Panc1 (cell line): ENCODE measurements around the gene PGAM1. TPM values are rescaled to one million over a fixed set of nuclear protein-coding genes. Genes with fewer than 3 reads are reported as not detected.
A peak's percentile ranks its signal among the peaks of the same experiment; 100 is the strongest.

Experiments
- ATAC-seq: fragments of 200-7000 bp; cut with Tn5 transposase; 2 replicates; pipeline ENCODE4 v1.9.1; 2020; ENCODE audit warnings: mild to moderate bottlenecking, moderate library complexity
- BruUV-seq: library from RNA; stranded (reverse); fragments of 400-500 nt; replicated peaks from 2 replicates; lab custom pipeline; 2021; lab: Mats Ljungman, UMichigan
- CTCF ChIA-PET: fragments of 300-600 bp; sonication (Branson Sonifier 250); formaldehyde crosslinking; loops from one replicate; lab custom pipeline; 2022; ENCODE audit warnings: antibody characterized with exemption; lab: Charles Lee
- POLR2A ChIA-PET: fragments of 300-600 bp; sonication (Branson Sonifier 250); formaldehyde crosslinking; loops from one replicate; lab custom pipeline; 2022; ENCODE audit warnings: antibody characterized with exemption; lab: Charles Lee
- DNase-seq: peaks from one replicate; pipeline ENCODE4 v3.0.0-alpha.2; 2010; ENCODE audit warnings: low read depth, low spot score
- H3K27ac ChIP-seq: 2 replicates; pipeline ENCODE4 v1.5.1; 2011; ENCODE audit warnings: mild to moderate bottlenecking, low read length, inconsistent platforms
- H3K27me3 ChIP-seq: fragments of 200-500 bp; sonication (Bioruptor generic); 2 replicates; pipeline ENCODE4 v1.6.0; 2014; ENCODE audit warnings: low read length, inconsistent platforms; ENCODE audit not compliant: control insufficient read depth, insufficient read depth
- H3K36me3 ChIP-seq: fragments of 200-500 bp; sonication (Bioruptor generic); 2 replicates; pipeline ENCODE4 v1.5.1; 2014; ENCODE audit warnings: inconsistent platforms, mild to moderate bottlenecking, low read length, moderate library complexity; ENCODE audit not compliant: control insufficient read depth, insufficient read depth
- H3K4me1 ChIP-seq: 2 replicates; pipeline ENCODE4 v1.5.1; 2011; ENCODE audit warnings: inconsistent platforms, mild to moderate bottlenecking, low read length, moderate library complexity; ENCODE audit not compliant: control insufficient read depth, insufficient read depth
- H3K4me3 ChIP-seq, 2 experiments: 2 replicates each; pipeline ENCODE4 v1.5.1; 2011 to 2012; ENCODE audit warnings: low read depth in 2 of 2, low read length in 2 of 2, mild to moderate bottlenecking in 2 of 2, inconsistent platforms in 1 of 2, moderate library complexity in 1 of 2
- H3K9me3 ChIP-seq: fragments of 200-500 bp; sonication (Bioruptor generic); 2 replicates; pipeline ENCODE4 v1.5.1; 2014; ENCODE audit warnings: low read depth, mild to moderate bottlenecking, inconsistent platforms, low read length, moderate library complexity; ENCODE audit not compliant: control insufficient read depth, insufficient read depth
- POLR2AphosphoS5 ChIP-seq: IDR thresholded peaks from 2 replicates; pipeline ENCODE4 v1.6.1; 2012; ENCODE audit warnings: mild to moderate bottlenecking, low read depth, low read length, moderate library complexity
- SIN3A ChIP-seq: IDR thresholded peaks from 2 replicates; pipeline ENCODE4 v1.6.1; 2012; ENCODE audit warnings: low read depth, mild to moderate bottlenecking, low read length, moderate library complexity, borderline replicate concordance; ENCODE audit not compliant: insufficient read depth
- TCF7L2 ChIP-seq: IDR thresholded peaks from 2 replicates; pipeline ENCODE4 v1.6.1; 2011; ENCODE audit warnings: mild to moderate bottlenecking, low read depth, low read length, inconsistent platforms
- in situ Hi-C: cut with HindIII; loops from 2 replicates; pipeline ENCODE4 v1.10.0; 2016; ENCODE audit warnings: low sequenced_read_pairs, low pct_unique_long_range_greater_than_20kb
- intact Hi-C: fragments of 100-400 bp; cut with micrococcal nuclease; formaldehyde crosslinking; loops from one replicate; pipeline ENCODE4 v1.10.0; 2022; ENCODE audit not compliant: unreplicated experiment
- total RNA-seq: library from RNA; stranded (reverse); gene quantifications from one replicate; pipeline ENCODE4 v1.2.1, GENCODE V29; 2021; ENCODE audit not compliant: unreplicated experiment
- TF ChIP-seq, protein P1 (sequence below), 2 experiments: IDR thresholded peaks; 2 replicates each; pipeline ENCODE4 v1.6.1; 2011 to 2012; ENCODE audit warnings: low read depth in 2 of 2, control low read depth in 1 of 2, low read length in 1 of 2, mild to moderate bottlenecking in 1 of 2, moderate library complexity in 1 of 2; ENCODE audit not compliant: insufficient read depth in 1 of 2
- TF ChIP-seq, protein P2 (sequence below): fragments of 450-650 bp; IDR thresholded peaks from 2 replicates; pipeline ENCODE4 v1.5.1; 2017; ENCODE audit warnings: mild to moderate bottlenecking

The PGAM1 gene
- total RNA-seq, 1 experiment from 2014 or later: 726 TPM

DNA sequence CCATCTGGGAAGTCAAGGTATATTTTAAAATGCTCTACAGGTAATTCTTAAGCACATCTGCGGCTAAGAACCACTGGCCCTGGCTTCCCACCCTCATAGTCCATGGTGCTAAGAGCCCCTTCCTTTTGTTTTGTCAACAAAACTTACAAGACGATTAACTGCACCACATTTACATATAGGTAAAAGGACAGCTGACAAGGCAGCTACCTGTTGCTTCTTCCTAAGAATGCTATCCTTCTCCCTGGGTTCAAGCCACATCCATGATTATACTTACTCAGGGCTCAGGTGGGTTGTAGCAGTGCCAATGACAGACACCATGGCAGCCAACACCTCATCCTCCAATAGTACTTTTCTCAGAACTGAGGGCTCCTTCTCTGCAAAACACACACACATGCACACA, 36.3 kb downstream of the PGAM1 start:
- in situ Hi-C loops: no loop called here
- Histone ChIP-seq H3K27me3 (no peaks in the 10 kb centered on the region), H3K27ac (no peak overlapping the region), H3K9me3 (no peaks in the 10 kb centered on the region), H3K4me1 (no peaks in the 10 kb centered on the region), H3K4me3 (no peak overlapping the region), H3K36me3 (peaks cover 34% of the 10 kb centered on the region)
- intact Hi-C loops: loop anchor here (2.0 kb wide), 1 partner anchor 150 kb away; no protein-coding TSS in a partner anchor
- POLR2A ChIA-PET: no interaction called here
- no TSS peak for BruUV-seq
- ATAC-seq (no peak), DNase-seq (no peak)
- CTCF ChIA-PET: interaction anchor here (0.6 kb wide), 1 partner anchor 91 kb away, joined by 4 read pairs; no protein-coding TSS in a partner anchor
- no peak for TF ChIP-seq TCF7L2
- TF ChIP-seq SIN3A: no peak
- TF ChIP-seq, protein P1, sequence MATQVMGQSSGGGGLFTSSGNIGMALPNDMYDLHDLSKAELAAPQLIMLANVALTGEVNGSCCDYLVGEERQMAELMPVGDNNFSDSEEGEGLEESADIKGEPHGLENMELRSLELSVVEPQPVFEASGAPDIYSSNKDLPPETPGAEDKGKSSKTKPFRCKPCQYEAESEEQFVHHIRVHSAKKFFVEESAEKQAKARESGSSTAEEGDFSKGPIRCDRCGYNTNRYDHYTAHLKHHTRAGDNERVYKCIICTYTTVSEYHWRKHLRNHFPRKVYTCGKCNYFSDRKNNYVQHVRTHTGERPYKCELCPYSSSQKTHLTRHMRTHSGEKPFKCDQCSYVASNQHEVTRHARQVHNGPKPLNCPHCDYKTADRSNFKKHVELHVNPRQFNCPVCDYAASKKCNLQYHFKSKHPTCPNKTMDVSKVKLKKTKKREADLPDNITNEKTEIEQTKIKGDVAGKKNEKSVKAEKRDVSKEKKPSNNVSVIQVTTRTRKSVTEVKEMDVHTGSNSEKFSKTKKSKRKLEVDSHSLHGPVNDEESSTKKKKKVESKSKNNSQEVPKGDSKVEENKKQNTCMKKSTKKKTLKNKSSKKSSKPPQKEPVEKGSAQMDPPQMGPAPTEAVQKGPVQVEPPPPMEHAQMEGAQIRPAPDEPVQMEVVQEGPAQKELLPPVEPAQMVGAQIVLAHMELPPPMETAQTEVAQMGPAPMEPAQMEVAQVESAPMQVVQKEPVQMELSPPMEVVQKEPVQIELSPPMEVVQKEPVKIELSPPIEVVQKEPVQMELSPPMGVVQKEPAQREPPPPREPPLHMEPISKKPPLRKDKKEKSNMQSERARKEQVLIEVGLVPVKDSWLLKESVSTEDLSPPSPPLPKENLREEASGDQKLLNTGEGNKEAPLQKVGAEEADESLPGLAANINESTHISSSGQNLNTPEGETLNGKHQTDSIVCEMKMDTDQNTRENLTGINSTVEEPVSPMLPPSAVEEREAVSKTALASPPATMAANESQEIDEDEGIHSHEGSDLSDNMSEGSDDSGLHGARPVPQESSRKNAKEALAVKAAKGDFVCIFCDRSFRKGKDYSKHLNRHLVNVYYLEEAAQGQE (IDR thresholded peaks at IDR 0.05; ENCODE audit: insufficient read depth in 1 of 2, low read depth in 2 of 2, low read length in 1 of 2): no peak
- TF ChIP-seq, protein P2, sequence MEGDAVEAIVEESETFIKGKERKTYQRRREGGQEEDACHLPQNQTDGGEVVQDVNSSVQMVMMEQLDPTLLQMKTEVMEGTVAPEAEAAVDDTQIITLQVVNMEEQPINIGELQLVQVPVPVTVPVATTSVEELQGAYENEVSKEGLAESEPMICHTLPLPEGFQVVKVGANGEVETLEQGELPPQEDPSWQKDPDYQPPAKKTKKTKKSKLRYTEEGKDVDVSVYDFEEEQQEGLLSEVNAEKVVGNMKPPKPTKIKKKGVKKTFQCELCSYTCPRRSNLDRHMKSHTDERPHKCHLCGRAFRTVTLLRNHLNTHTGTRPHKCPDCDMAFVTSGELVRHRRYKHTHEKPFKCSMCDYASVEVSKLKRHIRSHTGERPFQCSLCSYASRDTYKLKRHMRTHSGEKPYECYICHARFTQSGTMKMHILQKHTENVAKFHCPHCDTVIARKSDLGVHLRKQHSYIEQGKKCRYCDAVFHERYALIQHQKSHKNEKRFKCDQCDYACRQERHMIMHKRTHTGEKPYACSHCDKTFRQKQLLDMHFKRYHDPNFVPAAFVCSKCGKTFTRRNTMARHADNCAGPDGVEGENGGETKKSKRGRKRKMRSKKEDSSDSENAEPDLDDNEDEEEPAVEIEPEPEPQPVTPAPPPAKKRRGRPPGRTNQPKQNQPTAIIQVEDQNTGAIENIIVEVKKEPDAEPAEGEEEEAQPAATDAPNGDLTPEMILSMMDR: no peak
- no peak for TF ChIP-seq POLR2AphosphoS5

DNA sequence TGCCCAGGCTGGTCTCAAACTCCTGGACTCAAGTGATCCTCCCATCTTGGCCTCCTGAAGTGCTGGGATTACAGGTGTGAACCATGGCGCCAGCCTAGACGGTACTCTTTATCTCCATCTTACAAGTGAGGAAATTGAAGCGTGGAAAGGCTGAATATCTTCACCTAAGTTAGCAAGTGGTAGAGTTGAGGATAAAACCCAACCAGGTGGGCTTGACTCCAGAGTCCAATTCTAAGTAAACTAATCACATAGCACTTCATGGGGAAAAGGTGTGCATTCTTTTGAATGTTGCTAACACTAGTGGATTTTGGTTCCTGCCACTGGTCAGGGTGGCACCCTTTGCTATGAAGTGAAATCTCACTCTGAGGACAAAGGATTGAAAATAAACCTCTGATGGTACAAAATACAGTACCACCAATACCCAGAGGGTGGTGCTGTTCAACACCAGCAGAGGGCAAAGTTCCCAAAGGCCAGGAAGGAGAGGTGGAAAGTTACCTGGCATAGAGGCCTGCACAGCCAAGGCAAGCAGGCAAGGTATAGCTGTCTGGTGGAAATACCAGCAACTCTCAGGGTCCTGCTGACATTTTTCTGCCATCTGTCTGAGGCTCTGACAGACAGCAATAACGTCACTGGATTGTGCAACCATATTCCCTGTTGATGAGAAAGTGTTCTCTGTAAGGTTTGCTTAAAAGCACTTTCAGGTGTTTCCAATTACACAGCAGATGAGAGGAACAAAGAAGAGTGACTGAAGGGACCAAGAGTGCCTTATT, 37.6 kb downstream of the PGAM1 start:
- ChIA-PET CTCF (interaction anchor here (0.7 to 1.1 kb wide), 2 partner anchors 111 to 149 kb away, joined by 5 read pairs; no protein-coding TSS in a partner anchor), POLR2A (no interaction called here)
- Histone ChIP-seq H3K4me1 (no peaks in the 10 kb centered on the region), H3K27ac (no peak overlapping the region), H3K9me3 (no peaks in the 10 kb centered on the region), H3K4me3 (no peak overlapping the region), H3K36me3 (peaks cover 28% of the 10 kb centered on the region), H3K27me3 (no peaks in the 10 kb centered on the region)
- TF ChIP-seq TCF7L2: no peak
- TF ChIP-seq, protein P1 (IDR thresholded peaks at IDR 0.05; ENCODE audit: insufficient read depth in 1 of 2, low read depth in 2 of 2, low read length in 1 of 2): no peak
- TF ChIP-seq SIN3A: no peak
- TF ChIP-seq, protein P2: peak; percentile 95
- TF ChIP-seq POLR2AphosphoS5: peak; percentile 62; the same call in 1 of the 2 replicates
- peak; percentile 51 for DNase-seq
- ATAC-seq: peak; percentile 77
- intact Hi-C loops (loop anchor here (1.0 to 2.0 kb wide), 2 partner anchors 90 to 149 kb away; no protein-coding TSS in a partner anchor), in situ Hi-C loops (no loop called here)
- no TSS peak for BruUV-seq
